Osteoblast (primary cell): ENCODE measurements around the gene NOTO. TPM values are rescaled to one million over a fixed set of nuclear protein-coding genes. Genes with fewer than 3 reads are reported as not detected.

ENCODE experiments used
- DNase-seq: peaks from one replicate; pipeline ENCODE4 v3.0.0; 2011; ENCODE audit warnings: low spot score, mixed read lengths; ENCODE audit not compliant: insufficient read length; ENCODE audit errors: missing footprints
- H2AFZ ChIP-seq: 2 replicates; pipeline ENCODE4 v1.6.0; 2011; ENCODE audit warnings: mild to moderate bottlenecking, low read length
- H3K27ac ChIP-seq: 2 replicates; pipeline ENCODE4 v1.5.1; 2011; ENCODE audit warnings: mild to moderate bottlenecking, low read depth, low read length, moderate library complexity
- H3K27me3 ChIP-seq: 2 replicates; pipeline ENCODE4 v1.6.0; 2012; ENCODE audit warnings: mild to moderate bottlenecking, control low read depth, inconsistent platforms, low read length, moderate library complexity; ENCODE audit not compliant: insufficient read depth
- H3K36me3 ChIP-seq: 2 replicates; pipeline ENCODE4 v1.5.1; 2011; ENCODE audit warnings: mild to moderate bottlenecking, low read length, control low read depth, moderate library complexity; ENCODE audit not compliant: insufficient read depth
- H3K4me1 ChIP-seq: 2 replicates; pipeline ENCODE4 v1.5.1; 2011; ENCODE audit warnings: mild to moderate bottlenecking, low read length, control low read depth, moderate library complexity; ENCODE audit not compliant: insufficient read depth
- H3K4me2 ChIP-seq: 2 replicates; pipeline ENCODE4 v1.6.0; 2011; ENCODE audit warnings: mild to moderate bottlenecking, low read length; ENCODE audit not compliant: insufficient read depth
- H3K4me3 ChIP-seq: fragments of 200-600 bp; sonication (generic); 3 replicates; pipeline ENCODE4 v1.5.1; 2012; ENCODE audit warnings: mild to moderate bottlenecking, low read length, inconsistent platforms; ENCODE audit not compliant: insufficient read depth
- H3K79me2 ChIP-seq: 2 replicates; pipeline ENCODE4 v1.6.0; 2012; ENCODE audit warnings: mild to moderate bottlenecking, low read length, control low read depth, inconsistent platforms; ENCODE audit not compliant: insufficient read depth
- H3K9me3 ChIP-seq: 2 replicates; pipeline ENCODE4 v1.5.1; 2011; ENCODE audit warnings: low read depth, low read length, control low read depth
- H4K20me1 ChIP-seq: 2 replicates; pipeline ENCODE4 v1.6.0; 2012; ENCODE audit warnings: mild to moderate bottlenecking, low read length, control low read depth; ENCODE audit not compliant: insufficient read depth
- total RNA-seq: library from RNA; depleted of rRNA; stranded (reverse); fragments of >200 nt; gene quantifications from 2 replicates; pipeline ENCODE4 v1.2.3, GENCODE V29; 2012
- TF ChIP-seq, protein P1 (sequence below): IDR thresholded peaks from 2 replicates; pipeline ENCODE4 v1.5.1; 2011; ENCODE audit warnings: mild to moderate bottlenecking, low read depth, low read length, moderate library complexity; ENCODE audit errors: extremely low read depth

NOTO gene
- total RNA-seq, 1 donor: not detected

DNA sequence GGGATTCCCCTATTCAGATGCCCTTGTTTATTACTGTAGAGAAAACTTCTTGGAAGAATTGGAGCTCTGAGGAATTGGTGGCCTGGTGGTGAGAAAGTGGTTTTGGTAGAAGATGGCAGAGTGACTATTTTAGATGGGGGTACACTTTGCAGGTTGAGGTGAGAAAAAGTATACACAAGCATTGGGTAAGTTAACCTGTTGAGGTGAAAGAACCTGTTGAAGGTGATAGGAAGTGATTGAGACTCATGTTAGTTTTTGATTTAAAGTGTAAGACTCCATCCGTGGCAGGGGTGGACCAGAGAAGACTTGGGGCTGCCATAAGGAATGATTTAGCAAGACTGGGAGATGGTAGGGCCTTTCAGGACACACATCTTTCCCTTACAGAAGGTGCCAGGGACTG, 34.8 kb downstream of the NOTO start:
- TF ChIP-seq, protein P1, sequence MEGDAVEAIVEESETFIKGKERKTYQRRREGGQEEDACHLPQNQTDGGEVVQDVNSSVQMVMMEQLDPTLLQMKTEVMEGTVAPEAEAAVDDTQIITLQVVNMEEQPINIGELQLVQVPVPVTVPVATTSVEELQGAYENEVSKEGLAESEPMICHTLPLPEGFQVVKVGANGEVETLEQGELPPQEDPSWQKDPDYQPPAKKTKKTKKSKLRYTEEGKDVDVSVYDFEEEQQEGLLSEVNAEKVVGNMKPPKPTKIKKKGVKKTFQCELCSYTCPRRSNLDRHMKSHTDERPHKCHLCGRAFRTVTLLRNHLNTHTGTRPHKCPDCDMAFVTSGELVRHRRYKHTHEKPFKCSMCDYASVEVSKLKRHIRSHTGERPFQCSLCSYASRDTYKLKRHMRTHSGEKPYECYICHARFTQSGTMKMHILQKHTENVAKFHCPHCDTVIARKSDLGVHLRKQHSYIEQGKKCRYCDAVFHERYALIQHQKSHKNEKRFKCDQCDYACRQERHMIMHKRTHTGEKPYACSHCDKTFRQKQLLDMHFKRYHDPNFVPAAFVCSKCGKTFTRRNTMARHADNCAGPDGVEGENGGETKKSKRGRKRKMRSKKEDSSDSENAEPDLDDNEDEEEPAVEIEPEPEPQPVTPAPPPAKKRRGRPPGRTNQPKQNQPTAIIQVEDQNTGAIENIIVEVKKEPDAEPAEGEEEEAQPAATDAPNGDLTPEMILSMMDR: no peak
- no peak overlapping the region for H3K27ac ChIP-seq
- no peak for DNase-seq
- peaks cover 42% of the 10 kb centered on the region for H3K4me1 ChIP-seq
- no peaks in the 10 kb centered on the region for H3K27me3 ChIP-seq
- peaks cover 31% of the 10 kb centered on the region for H3K36me3 ChIP-seq
- H4K20me1 ChIP-seq: peaks cover 62% of the 10 kb centered on the region
- no peak overlapping the region for H3K4me2 ChIP-seq
- no peak overlapping the region for H3K4me3 ChIP-seq
- peaks cover 85% of the 10 kb centered on the region for H3K79me2 ChIP-seq
- H2AFZ ChIP-seq: no peak overlapping the region
- no peaks in the 10 kb centered on the region for H3K9me3 ChIP-seq

DNA sequence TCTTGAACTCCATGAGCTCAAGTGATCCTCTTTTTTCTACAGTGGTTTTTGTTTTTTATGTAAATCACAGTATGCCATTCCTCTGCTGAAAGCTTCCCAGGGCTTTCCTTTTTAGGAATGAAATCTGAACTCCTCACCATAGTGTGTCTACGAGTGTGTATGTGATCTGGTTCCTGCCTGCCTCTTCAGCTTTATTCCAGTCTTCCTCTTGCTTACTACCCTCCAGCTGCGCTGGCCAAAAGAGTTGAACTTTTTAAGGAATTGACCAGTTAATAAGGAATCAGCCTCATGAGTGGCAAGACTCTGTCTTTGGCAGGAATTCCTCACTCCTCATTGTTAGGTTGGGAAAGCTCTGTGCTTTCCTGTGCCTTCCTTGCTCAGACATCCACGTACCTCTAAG, 35.8 kb downstream of the NOTO start:
- DNase-seq: peak; percentile 64
- Histone ChIP-seq H4K20me1 (peaks cover 65% of the 10 kb centered on the region), H3K79me2 (peaks cover 87% of the 10 kb centered on the region), H3K36me3 (peaks cover 39% of the 10 kb centered on the region), H2AFZ (no peak overlapping the region), H3K27ac (peak overlapping the region; percentile 18), H3K4me2 (no peak overlapping the region), H3K4me1 (peaks cover 37% of the 10 kb centered on the region), H3K9me3 (no peaks in the 10 kb centered on the region), H3K4me3 (no peak overlapping the region), H3K27me3 (no peaks in the 10 kb centered on the region)
- TF ChIP-seq, protein P1: no peak

DNA sequence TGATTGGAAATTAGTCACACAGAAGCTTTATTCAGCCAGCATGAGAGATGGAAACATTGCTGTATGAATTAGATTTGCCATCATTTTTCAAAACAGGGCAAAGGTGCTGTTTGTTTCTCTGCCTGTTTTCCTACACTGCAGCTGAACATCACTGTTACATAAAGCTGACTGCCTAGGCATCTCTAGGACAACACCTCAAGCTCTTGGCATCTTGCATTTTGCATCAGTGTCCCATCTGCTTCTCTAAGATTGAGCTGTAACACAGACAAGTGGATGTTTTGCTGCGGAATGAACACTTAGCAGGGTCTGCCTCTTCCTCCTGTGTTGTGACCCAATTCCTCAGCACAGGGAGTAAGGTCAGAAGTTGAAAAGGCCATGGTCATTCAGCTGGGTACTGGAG, 36.6 kb downstream of the NOTO start:
- Histone ChIP-seq H3K27me3 (no peaks in the 10 kb centered on the region), H4K20me1 (peaks cover 65% of the 10 kb centered on the region), H3K9me3 (no peaks in the 10 kb centered on the region), H3K36me3 (peaks cover 47% of the 10 kb centered on the region), H3K4me1 (peaks cover 31% of the 10 kb centered on the region), H3K4me2 (no peak overlapping the region), H3K27ac (peak overlapping the region; percentile 18), H3K79me2 (peaks cover 93% of the 10 kb centered on the region), H3K4me3 (no peak overlapping the region), H2AFZ (no peak overlapping the region)
- TF ChIP-seq, protein P1: no peak
- DNase-seq: no peak

DNA sequence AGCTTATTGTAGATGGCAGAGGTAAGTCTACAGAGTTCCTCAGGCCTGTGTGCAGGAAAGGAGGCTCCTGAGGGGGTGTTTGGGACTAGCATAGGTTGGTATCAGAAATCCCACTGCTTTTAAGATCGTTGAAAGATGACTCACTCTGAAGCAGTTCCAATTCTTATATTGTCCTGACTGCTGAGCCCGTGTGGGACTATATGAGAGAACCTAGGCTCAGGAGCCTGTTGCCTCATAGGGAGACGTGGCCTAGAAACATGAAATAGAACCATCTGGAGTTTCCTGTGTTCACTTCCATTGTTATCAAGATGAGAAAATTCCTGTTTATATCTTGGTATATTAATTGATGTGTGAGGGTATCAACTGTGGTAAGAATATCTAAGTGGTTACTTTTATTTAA, 37.4 kb downstream of the NOTO start:
- H4K20me1 ChIP-seq: peaks cover 64% of the 10 kb centered on the region
- H3K4me3 ChIP-seq: no peak overlapping the region
- H3K9me3 ChIP-seq: no peaks in the 10 kb centered on the region
- peak overlapping the region; percentile 16 for H3K27ac ChIP-seq
- DNase-seq: no peak
- TF ChIP-seq, protein P1: no peak
- peaks cover 31% of the 10 kb centered on the region for H3K4me1 ChIP-seq
- H3K79me2 ChIP-seq: peaks cover 91% of the 10 kb centered on the region
- no peak overlapping the region for H3K4me2 ChIP-seq
- H3K36me3 ChIP-seq: peaks cover 55% of the 10 kb centered on the region
- no peak overlapping the region for H2AFZ ChIP-seq
- H3K27me3 ChIP-seq: no peaks in the 10 kb centered on the region
